Stimulated activated CD8-positive, alpha-beta memory T cell treated with anti-CD3 and anti-CD28 coated beads, Interleukin-2, amount 100 ng/mL, for 48 hours (primary cell): ENCODE results near the gene NLGN1.

Experiments used
- DNase-seq, 2 donors: peaks; one replicate each; pipeline ENCODE4 v3.0.0-alpha.2; 2020; ENCODE audit warnings: low read depth in 2 of 2

Gene NLGN1

DNA sequence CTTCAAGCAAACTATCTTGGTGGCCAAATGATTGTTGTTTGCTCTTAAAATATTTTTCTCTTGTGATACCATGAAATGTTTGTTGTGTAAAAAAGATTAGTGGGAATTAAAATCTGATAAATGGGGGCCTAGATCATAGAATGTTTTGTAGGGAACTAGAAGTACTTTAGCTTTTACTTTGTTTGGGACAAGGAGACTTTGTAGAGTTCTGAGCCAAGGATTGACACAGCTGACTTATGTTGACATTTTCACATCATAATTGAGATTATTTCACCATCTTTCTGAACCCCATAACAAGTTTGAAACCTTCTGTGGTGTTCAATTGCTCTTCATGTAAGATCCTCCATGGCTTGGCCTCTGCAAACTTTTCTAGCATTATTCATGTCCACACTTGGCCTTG is 235.4 kb downstream of the NLGN1 start:
- no peak for DNase-seq

GRCh38 chr3:173635826-173636225 is 238.3 kb downstream of the NLGN1 start:
- DNase-seq: no peak

GRCh38 chr3:173639098-173639497 is 241.6 kb downstream of the NLGN1 start:
- DNase-seq: no peak

DNA sequence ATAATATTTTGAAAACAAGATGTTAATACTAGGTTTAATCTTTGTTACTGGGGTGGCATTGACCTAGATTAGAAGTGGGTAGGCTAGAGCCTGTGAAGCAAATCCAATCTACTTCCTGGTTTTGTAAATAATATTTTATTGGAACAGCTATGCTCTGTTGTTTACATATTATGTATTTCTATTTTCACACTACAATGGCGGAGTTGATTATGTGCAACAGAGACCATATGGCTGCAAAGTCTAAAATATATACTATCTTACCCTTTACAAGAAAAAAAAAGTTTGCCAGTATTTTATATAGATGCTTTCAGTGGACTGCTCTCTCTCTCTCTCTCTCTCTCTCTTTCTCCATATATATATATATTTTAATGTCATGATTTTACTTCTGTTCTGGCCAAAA is 244.2 kb downstream of the NLGN1 start:
- DNase-seq: no peak

- DNase-seq: no peak
These were observed 246.8 kb downstream of the NLGN1 start for GRCh38 chr3:173644086-173645082.

DNA sequence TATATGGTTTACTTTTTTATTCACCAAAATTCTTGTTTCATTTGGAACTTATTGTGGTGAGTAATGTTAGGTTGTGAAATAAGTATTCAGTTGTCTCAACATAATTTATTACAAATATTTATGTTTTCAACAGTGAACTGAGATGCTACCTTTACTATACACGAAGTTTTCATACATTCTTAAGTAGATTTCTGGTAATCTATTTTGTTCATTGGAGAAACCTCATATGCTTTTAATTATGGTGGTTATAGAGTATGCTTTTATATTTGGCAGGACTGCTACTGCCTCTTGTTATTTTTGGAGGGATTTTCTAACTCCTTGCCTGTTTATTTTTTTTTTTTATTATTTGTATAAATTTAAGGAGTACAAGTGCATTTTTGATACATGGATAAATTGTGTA is 253.1 kb downstream of the NLGN1 start:
- no peak for DNase-seq

GRCh38 chr3:173652093-173652492 is 254.5 kb downstream of the NLGN1 start:
- DNase-seq: no peak

GRCh38 chr3:173653781-173654180 is 256.2 kb downstream of the NLGN1 start:
- DNase-seq: no peak

DNA sequence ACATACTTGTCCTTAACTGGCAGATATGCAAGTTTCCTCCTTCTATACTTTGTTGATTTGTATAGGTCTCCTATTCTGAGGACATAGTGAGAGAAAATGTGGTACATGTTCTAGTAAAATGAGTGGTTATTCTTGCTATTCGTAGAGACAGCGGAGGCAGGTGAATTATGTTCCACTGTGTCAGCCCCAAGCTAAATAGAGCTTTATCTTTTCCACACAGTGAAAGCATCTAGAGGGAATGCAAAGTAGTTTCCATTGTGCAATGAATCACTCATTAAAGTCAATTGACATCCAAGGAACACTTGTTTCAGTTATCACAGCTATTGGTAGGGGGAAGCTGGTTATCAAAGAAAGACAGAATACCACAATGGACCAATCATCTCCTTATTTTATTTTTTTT is 262.4 kb downstream of the NLGN1 start:
- no peak for DNase-seq

DNA sequence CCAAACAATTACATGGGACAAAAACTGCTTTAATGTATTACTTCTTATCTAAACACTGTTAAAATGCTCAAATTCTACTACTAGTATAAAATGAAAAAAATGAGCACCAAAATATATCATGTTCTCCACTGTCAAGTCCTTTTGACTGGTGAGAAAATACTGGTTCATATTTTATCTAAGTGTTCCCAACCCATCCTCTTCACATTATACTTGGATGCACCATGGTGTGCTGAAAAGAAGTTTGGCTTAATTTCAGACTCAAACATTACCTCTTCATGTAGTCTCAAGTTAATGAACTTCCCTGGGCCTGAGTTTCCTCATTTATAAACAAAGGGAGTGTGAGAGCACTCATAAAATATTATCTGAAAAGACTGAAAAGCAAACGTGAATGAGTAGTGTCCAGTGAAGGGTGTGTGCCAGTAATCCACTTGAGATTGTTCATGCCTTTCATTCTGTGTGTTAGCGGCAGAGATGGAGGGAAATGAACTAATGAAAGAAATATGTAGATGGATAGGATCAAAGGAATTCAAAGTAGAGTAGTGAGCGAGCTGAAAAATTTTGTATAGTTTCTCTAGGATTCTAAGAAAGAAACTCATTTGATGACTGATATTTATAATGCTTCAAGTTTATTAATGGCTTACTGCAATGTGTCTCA is 263.2 kb downstream of the NLGN1 start:
- no peak for DNase-seq

- DNase-seq: no peak
These were observed 266.2 kb downstream of the NLGN1 start for GRCh38 chr3:173663696-173664111.

GRCh38 chr3:173676094-173676493 is 278.6 kb downstream of the NLGN1 start:
- DNase-seq: no peak

DNA sequence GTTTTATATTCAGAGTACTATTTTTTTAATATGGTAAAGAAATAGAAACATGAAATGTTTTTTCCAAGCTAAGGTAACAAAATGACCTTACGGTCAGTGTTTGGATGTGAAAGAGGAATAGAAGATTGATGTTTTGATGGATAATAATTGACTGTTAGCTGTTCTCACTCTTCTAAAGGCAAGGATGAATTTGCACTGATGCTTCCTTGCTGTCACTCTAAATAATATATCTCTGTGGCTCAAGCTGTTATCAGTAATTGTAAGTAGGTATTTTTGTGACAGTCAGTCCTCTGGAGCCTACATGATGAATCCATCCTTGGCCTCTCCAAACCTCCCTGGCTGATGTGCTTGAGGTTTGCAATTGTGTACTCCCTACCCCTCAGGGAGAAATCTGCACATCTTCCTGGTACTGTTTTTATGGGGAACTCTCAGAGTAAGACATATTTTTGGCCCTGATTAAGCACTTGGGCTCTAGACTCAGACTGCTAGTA is 283.7 kb downstream of the NLGN1 start:
- no peak for DNase-seq

DNA sequence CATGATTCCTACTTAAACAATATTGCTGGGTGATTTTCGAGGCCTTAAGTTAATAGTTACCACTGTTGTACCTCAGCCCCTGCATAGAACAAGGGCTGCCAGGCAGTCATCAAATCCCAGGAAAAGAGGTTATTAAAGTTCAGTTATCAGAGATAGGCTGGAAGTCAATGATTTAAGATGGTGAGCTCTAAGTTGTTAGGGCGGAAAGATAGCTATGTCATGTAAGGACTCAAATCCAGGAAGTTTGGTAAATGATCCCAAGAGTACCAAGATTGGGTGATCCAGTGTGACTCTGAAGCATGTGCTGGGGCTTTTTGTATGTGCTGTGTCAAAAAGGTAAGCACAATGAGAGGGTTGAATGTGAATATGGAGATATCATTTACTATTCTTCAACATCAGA is 287.9 kb downstream of the NLGN1 start:
- no peak for DNase-seq

GRCh38 chr3:173688216-173688842 is 290.8 kb downstream of the NLGN1 start:
- no peak for DNase-seq

GRCh38 chr3:173690542-173691180 is 293.1 kb downstream of the NLGN1 start:
- DNase-seq: no peak

DNA sequence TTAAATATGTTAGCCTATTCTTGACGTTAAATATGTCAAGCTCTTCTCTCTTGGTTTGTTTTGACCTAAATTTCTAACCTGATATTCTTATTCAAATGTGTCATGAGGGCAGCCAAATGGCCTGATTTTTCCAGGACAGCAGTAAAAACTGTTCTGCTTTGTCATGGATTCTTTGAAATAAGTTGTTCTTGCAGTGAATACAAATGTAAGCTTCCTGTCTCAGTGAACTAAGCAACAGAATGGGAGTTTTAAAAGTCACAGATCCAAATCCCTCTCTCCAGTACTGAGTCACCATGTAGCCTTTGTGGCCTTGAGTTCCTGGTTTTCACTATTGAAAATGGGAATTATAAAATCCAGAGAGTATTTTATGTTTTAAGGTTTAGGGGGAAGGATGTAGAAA is 301.8 kb downstream of the NLGN1 start:
- no peak for DNase-seq

DNA sequence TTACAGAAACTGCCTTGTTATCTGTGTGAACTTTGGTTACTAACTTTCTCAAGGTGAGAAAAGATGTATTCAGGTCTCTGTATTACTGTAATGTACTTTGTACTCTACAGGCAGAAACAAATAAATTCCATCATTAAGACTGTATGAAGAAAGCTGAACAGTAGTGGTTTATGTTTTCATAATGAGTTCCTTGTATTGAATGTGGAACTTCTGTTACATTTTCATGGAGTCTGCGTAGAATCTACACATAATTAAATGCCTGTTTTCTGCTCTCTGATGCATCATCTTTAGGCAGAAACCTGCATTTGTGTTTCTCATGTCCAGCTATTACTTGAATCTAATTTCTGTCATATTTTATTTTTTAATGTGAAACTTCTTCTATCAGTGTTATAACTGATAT is 302.8 kb downstream of the NLGN1 start:
- no peak for DNase-seq

DNA sequence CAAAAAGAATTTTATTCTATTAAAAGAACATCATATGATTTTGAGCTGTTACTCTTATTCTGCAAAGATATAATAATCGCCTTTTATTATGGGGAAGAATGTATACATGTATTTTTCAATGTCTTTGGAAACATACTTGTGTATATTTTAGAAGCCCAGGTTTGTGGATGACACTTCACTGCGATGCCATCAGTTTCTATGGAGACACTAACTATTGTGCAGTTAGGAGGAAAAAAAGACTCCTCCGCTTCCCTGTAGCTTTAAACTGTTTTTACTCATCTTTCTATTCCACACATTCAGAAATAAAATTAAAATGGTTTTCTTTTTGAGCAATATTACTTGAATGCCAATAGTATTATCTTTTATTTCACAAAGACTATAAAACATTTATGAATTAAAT is 305.0 kb downstream of the NLGN1 start:
- no peak for DNase-seq

- no peak for DNase-seq
These were observed 306.2 kb downstream of the NLGN1 start for GRCh38 chr3:173703771-173704170.

DNA sequence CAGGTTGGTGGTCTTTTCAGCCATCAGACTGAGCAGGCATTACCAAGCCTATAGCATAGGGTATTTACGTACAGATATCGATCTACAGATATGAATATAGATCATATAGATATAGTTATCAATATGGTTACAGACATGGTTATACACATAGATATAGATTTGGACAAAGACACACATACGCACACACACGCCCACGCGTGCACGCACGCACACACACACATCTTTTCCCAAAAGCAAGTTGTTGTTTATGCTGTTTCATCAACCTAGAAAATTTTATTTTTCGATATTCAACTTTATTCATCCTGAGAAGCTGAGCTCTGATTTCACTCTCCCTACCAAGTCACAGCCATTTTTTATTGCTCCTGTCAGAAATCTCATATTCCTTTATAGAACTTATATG is 309.1 kb downstream of the NLGN1 start:
- no peak for DNase-seq

DNA sequence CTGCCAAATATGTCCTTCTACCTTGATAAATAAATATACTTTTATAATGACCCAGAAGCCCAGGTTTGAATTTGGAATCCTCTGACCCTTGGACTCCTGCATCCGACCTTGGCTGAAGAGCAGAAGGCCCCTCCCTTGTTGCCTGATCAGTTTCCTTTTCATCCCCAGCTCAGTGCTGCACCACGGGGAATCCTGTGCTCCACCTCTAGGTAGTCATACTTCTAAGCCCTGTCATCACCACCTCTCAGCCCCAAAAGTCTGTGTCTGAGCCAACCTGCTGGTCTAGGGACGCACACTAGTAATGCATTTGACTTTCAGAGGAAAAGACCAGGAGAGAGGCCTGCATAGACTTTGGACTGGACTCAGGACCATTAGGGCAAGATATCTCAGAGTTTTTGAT is 310.6 kb downstream of the NLGN1 start:
- DNase-seq: no peak
